Mammary epithelial cell (primary cell): ENCODE data around the gene MED16.

Experiments
- CTCF ChIP-seq, 2 donors: IDR thresholded peaks in 1 of 2; conservative IDR thresholded peaks in 1 of 2; 2 replicates each; pipeline ENCODE4 v1.5.1; 2011 to 2012; ENCODE audit warnings: inconsistent platforms in 2 of 2, low read length in 2 of 2, mild to moderate bottlenecking in 2 of 2, control low read depth in 1 of 2, low read depth in 1 of 2; ENCODE audit not compliant: insufficient read depth in 1 of 2; ENCODE audit errors: extremely low read depth in 1 of 2
- EZH2 ChIP-seq: IDR thresholded peaks from 2 replicates; pipeline ENCODE4 v1.6.1; 2012; ENCODE audit warnings: low read length, inconsistent platforms, borderline replicate concordance

GRCh38 chr19:862581-863314 lies 30.2 kb downstream of the MED16 start:
- no peak for TF ChIP-seq CTCF (conservative IDR thresholded peaks at IDR 0.05 in 1 of 2, IDR thresholded peaks at IDR 0.05 in 1 of 2; ENCODE audit: extremely low read depth in 1 of 2, insufficient read depth in 1 of 2, low read depth in 1 of 2, low read length in 2 of 2)
- TF ChIP-seq EZH2 = no peak
